Panc1 (cell line): ENCODE measurements around the gene PIGU. TPM values are rescaled to one million over a fixed set of nuclear protein-coding genes. Genes with fewer than 3 reads are reported as not detected.

Experiments
- ATAC-seq: fragments of 200-7000 bp; cut with Tn5 transposase; 2 replicates; pipeline ENCODE4 v1.9.1; 2020; ENCODE audit warnings: mild to moderate bottlenecking, moderate library complexity
- BruUV-seq: library from RNA; stranded (reverse); fragments of 400-500 nt; replicated peaks from 2 replicates; lab custom pipeline; 2021; lab: Mats Ljungman, UMichigan
- CTCF ChIA-PET: fragments of 300-600 bp; sonication (Branson Sonifier 250); formaldehyde crosslinking; loops from one replicate; lab custom pipeline; 2022; ENCODE audit warnings: antibody characterized with exemption; lab: Charles Lee
- POLR2A ChIA-PET: fragments of 300-600 bp; sonication (Branson Sonifier 250); formaldehyde crosslinking; loops from one replicate; lab custom pipeline; 2022; ENCODE audit warnings: antibody characterized with exemption; lab: Charles Lee
- DNase-seq: peaks from one replicate; pipeline ENCODE4 v3.0.0-alpha.2; 2010; ENCODE audit warnings: low read depth, low spot score
- H3K27ac ChIP-seq: 2 replicates; pipeline ENCODE4 v1.5.1; 2011; ENCODE audit warnings: mild to moderate bottlenecking, low read length, inconsistent platforms
- H3K27me3 ChIP-seq: fragments of 200-500 bp; sonication (Bioruptor generic); 2 replicates; pipeline ENCODE4 v1.6.0; 2014; ENCODE audit warnings: low read length, inconsistent platforms; ENCODE audit not compliant: control insufficient read depth, insufficient read depth
- H3K36me3 ChIP-seq: fragments of 200-500 bp; sonication (Bioruptor generic); 2 replicates; pipeline ENCODE4 v1.5.1; 2014; ENCODE audit warnings: inconsistent platforms, mild to moderate bottlenecking, low read length, moderate library complexity; ENCODE audit not compliant: control insufficient read depth, insufficient read depth
- H3K4me1 ChIP-seq: 2 replicates; pipeline ENCODE4 v1.5.1; 2011; ENCODE audit warnings: inconsistent platforms, mild to moderate bottlenecking, low read length, moderate library complexity; ENCODE audit not compliant: control insufficient read depth, insufficient read depth
- H3K4me3 ChIP-seq, 2 experiments: 2 replicates each; pipeline ENCODE4 v1.5.1; 2011 to 2012; ENCODE audit warnings: low read depth in 2 of 2, low read length in 2 of 2, mild to moderate bottlenecking in 2 of 2, inconsistent platforms in 1 of 2, moderate library complexity in 1 of 2
- H3K9me3 ChIP-seq: fragments of 200-500 bp; sonication (Bioruptor generic); 2 replicates; pipeline ENCODE4 v1.5.1; 2014; ENCODE audit warnings: low read depth, mild to moderate bottlenecking, inconsistent platforms, low read length, moderate library complexity; ENCODE audit not compliant: control insufficient read depth, insufficient read depth
- POLR2AphosphoS5 ChIP-seq: IDR thresholded peaks from 2 replicates; pipeline ENCODE4 v1.6.1; 2012; ENCODE audit warnings: mild to moderate bottlenecking, low read depth, low read length, moderate library complexity
- SIN3A ChIP-seq: IDR thresholded peaks from 2 replicates; pipeline ENCODE4 v1.6.1; 2012; ENCODE audit warnings: low read depth, mild to moderate bottlenecking, low read length, moderate library complexity, borderline replicate concordance; ENCODE audit not compliant: insufficient read depth
- TCF7L2 ChIP-seq: IDR thresholded peaks from 2 replicates; pipeline ENCODE4 v1.6.1; 2011; ENCODE audit warnings: mild to moderate bottlenecking, low read depth, low read length, inconsistent platforms
- in situ Hi-C: cut with HindIII; loops from 2 replicates; pipeline ENCODE4 v1.10.0; 2016; ENCODE audit warnings: low sequenced_read_pairs, low pct_unique_long_range_greater_than_20kb
- intact Hi-C: fragments of 100-400 bp; cut with micrococcal nuclease; formaldehyde crosslinking; loops from one replicate; pipeline ENCODE4 v1.10.0; 2022; ENCODE audit not compliant: unreplicated experiment
- total RNA-seq: library from RNA; stranded (reverse); gene quantifications from one replicate; pipeline ENCODE4 v1.2.1, GENCODE V29; 2021; ENCODE audit not compliant: unreplicated experiment
- TF ChIP-seq, protein P1 (sequence below): fragments of 450-650 bp; IDR thresholded peaks from 2 replicates; pipeline ENCODE4 v1.5.1; 2017; ENCODE audit warnings: mild to moderate bottlenecking
- TF ChIP-seq, protein P2 (sequence below), 2 experiments: IDR thresholded peaks; 2 replicates each; pipeline ENCODE4 v1.6.1; 2011 to 2012; ENCODE audit warnings: low read depth in 2 of 2, control low read depth in 1 of 2, low read length in 1 of 2, mild to moderate bottlenecking in 1 of 2, moderate library complexity in 1 of 2; ENCODE audit not compliant: insufficient read depth in 1 of 2

Gene PIGU
- total RNA-seq, 1 experiment from 2014 or later: 22.9 TPM

- Histone ChIP-seq H3K27ac (peak within 1 kb of the TSS; percentile 92), H3K9me3 (no peaks in the 10 kb centered on the region), H3K27me3 (no peaks in the 10 kb centered on the region), H3K4me3 (peak within 1 kb of the TSS; percentile 70 to 98), H3K36me3 (peaks cover 2% of the 10 kb centered on the region), H3K4me1 (peaks cover 9% of the 10 kb centered on the region)
- no TSS peak for BruUV-seq
- peak; percentile 57 for TF ChIP-seq TCF7L2
- TF ChIP-seq POLR2AphosphoS5: peak; percentile 94
- TF ChIP-seq, protein P1, sequence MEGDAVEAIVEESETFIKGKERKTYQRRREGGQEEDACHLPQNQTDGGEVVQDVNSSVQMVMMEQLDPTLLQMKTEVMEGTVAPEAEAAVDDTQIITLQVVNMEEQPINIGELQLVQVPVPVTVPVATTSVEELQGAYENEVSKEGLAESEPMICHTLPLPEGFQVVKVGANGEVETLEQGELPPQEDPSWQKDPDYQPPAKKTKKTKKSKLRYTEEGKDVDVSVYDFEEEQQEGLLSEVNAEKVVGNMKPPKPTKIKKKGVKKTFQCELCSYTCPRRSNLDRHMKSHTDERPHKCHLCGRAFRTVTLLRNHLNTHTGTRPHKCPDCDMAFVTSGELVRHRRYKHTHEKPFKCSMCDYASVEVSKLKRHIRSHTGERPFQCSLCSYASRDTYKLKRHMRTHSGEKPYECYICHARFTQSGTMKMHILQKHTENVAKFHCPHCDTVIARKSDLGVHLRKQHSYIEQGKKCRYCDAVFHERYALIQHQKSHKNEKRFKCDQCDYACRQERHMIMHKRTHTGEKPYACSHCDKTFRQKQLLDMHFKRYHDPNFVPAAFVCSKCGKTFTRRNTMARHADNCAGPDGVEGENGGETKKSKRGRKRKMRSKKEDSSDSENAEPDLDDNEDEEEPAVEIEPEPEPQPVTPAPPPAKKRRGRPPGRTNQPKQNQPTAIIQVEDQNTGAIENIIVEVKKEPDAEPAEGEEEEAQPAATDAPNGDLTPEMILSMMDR: no peak
- TF ChIP-seq, protein P2, sequence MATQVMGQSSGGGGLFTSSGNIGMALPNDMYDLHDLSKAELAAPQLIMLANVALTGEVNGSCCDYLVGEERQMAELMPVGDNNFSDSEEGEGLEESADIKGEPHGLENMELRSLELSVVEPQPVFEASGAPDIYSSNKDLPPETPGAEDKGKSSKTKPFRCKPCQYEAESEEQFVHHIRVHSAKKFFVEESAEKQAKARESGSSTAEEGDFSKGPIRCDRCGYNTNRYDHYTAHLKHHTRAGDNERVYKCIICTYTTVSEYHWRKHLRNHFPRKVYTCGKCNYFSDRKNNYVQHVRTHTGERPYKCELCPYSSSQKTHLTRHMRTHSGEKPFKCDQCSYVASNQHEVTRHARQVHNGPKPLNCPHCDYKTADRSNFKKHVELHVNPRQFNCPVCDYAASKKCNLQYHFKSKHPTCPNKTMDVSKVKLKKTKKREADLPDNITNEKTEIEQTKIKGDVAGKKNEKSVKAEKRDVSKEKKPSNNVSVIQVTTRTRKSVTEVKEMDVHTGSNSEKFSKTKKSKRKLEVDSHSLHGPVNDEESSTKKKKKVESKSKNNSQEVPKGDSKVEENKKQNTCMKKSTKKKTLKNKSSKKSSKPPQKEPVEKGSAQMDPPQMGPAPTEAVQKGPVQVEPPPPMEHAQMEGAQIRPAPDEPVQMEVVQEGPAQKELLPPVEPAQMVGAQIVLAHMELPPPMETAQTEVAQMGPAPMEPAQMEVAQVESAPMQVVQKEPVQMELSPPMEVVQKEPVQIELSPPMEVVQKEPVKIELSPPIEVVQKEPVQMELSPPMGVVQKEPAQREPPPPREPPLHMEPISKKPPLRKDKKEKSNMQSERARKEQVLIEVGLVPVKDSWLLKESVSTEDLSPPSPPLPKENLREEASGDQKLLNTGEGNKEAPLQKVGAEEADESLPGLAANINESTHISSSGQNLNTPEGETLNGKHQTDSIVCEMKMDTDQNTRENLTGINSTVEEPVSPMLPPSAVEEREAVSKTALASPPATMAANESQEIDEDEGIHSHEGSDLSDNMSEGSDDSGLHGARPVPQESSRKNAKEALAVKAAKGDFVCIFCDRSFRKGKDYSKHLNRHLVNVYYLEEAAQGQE (IDR thresholded peaks at IDR 0.05; ENCODE audit: insufficient read depth in 1 of 2, low read depth in 2 of 2, low read length in 1 of 2): 0 out of 4 replicates have a peak, but pooled peaks of 1 of the 2 experiments have one; percentile 29
- TF ChIP-seq SIN3A: peak; percentile 88; the same call in 1 of the 2 replicates
- DNase-seq (peak; percentile 77), ATAC-seq (peak; percentile 93)
- in situ Hi-C loops (no loop called here), intact Hi-C loops (no loop called here)
- CTCF ChIA-PET: interaction anchor here (0.5 to 1.4 kb wide), 4 partner anchors 170 to 205 kb away, joined by 3 to 17 read pairs (median 3); no protein-coding TSS in a partner anchor
- POLR2A ChIA-PET: interaction anchor here (0.5 to 0.7 kb wide), 3 partner anchors 129 to 322 kb away, joined by 3 to 6 read pairs (median 6); no protein-coding TSS in a partner anchor
These were observed 160.4 kb downstream of the PIGU start, which contains the start of gene DYNLRB1 for GRCh38 chr20:34516247-34517113. TSS of gene DYNLRB1 (plus strand) at chr20:34516422. CDS start at chr20:34516459, 37 bp downstream.

DNA sequence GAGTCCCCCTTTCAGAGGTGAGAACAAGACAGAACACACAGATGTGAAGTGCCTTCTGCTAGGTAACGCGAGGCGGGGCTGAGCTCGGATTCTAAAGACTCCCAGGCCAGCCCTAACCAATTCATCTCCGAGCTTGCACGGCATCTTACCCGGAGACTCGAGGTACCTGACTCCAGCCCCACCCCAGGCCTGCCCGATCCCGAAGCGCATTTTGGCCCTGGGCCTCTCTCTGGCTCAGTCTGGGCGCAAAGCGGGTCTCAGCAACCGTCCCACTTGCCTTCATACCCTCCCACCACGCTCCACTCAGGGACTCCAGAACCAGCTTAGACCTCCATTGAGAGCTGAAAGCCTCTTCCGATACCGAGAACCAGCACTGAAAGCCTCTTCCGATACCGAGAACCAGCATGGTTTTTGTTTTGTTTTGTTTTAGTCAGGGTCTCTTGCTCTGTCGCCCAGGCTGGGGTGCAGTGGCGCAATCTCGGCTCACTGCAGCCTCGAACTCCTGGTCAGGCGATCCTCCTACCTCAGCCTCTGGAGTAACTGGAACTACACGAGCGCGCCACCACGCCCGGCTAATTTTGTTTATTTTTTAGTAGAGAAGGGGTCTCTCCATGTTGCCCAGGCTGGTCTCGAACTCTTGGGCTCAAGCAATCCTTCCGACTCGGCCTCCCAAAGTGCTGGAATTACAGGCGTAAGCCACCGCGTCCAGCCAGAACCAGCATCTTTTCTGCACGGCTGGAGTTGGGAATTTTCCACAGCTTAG lies 161.2 kb downstream of the PIGU start:
- Histone ChIP-seq H3K9me3 (no peaks in the 10 kb centered on the region), H3K4me1 (peaks cover 9% of the 10 kb centered on the region), H3K36me3 (peaks cover 7% of the 10 kb centered on the region), H3K27ac (peak overlapping the region; percentile 92), H3K4me3 (peak overlapping the region; percentile 70 to 98), H3K27me3 (no peaks in the 10 kb centered on the region)
- intact Hi-C loops (no loop called here), in situ Hi-C loops (no loop called here)
- DNase-seq (no peak), ATAC-seq (peak; percentile 82)
- TF ChIP-seq, protein P1: no peak
- TF ChIP-seq POLR2AphosphoS5 (peak; percentile 56; the same call in 1 of the 2 replicates), TCF7L2 (no peak), SIN3A (no peak)
- TF ChIP-seq, protein P2 (IDR thresholded peaks at IDR 0.05; ENCODE audit: insufficient read depth in 1 of 2, low read depth in 2 of 2, low read length in 1 of 2): no peak
- BruUV-seq: TSS peak; percentile 93
- ChIA-PET CTCF (interaction anchor here (1.0 kb wide), 1 partner anchor 203 kb away, joined by 4 read pairs; no protein-coding TSS in a partner anchor), POLR2A (interaction anchor here (0.5 to 0.7 kb wide), 2 partner anchors 165 to 680 kb away, joined by 6 read pairs; no protein-coding TSS in a partner anchor)
